Measurements from ENCODE around the gene FOXL3. TPM values are rescaled to one million over a fixed set of nuclear protein-coding genes. Genes with fewer than 3 reads are reported as not detected.

Gene FOXL3
- total and polyA plus RNA-seq, 2 experiments from 2014 or later: not detected

DNA sequence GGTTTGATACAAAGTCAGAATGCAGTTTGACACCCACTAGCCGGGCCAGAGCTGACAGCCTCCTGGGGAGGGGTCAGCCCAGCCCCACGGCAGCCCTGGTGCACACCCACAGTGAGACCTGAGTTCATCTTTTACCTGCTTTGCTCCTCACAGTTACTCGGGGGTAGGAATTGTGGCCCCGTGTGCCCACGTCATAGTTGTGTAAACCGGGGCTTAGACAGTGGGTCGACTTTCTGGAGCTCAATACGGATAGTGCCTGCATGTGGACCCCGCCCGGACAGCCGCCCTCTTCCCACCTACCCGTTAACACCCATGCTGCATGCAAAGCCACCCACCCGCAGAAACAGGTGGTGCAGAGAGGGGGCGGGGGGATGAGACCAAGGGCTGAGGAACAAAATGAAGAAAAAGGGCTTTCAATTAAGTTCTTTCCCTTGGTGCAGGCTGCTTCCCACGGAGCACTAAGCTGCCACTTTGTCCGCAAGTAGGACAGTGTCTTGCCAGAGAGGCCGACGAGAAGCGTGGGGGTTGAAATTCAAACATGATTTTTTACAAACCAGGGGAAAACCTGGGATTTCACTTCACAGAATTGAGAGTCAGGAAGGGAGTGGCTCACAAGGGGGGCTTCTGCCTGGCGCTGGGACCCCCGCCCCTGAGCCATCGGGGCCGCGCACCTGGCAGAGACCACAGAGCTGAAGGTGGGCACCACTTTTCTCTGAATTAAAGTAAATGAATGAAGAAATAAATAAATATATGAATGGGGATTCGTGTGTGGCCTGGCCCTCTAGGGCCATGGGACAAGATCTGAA lies 24.6 kb upstream of the FOXL3 start:
- 86% methylated on average over 25 of the region's 25 CpGs for WGBS (ENCODE audit: low lambda C conversion rate, missing lambda C conversion rate)
- Histone ChIP-seq H3K27me3 (no peaks in the 10 kb centered on the region), H3K9me3 (ENCODE audit: low read depth) (no peaks in the 10 kb centered on the region), H3K27ac (no peak overlapping the region), H3K4me2 (no peak overlapping the region), H3K79me2 (no peaks in the 10 kb centered on the region), H3K9me2 (replicated peaks; ENCODE audit: insufficient read depth) (no peaks in the 10 kb centered on the region), H3K4me1 (ENCODE audit: insufficient read depth) (no peaks in the 10 kb centered on the region), H3K36me3 (replicated peaks; ENCODE audit: insufficient read depth, low read depth) (no peaks in the 10 kb centered on the region), H3K4me3 (no peak overlapping the region), H4K20me1 (ENCODE audit: insufficient read depth, poor library complexity, severe bottlenecking) (no peaks in the 10 kb centered on the region), H2AFZ (no peak overlapping the region)
- no peak for DNase-seq (ENCODE audit: low spot score)
- TF ChIP-seq CTCF (IDR thresholded peaks at IDR 0.05; ENCODE audit: poor library complexity) (no peak), EZH2 (IDR thresholded peaks at IDR 0.05; ENCODE audit: borderline replicate concordance) (no peak)

GRCh38 chr7:265998-266850 lies 23.7 kb upstream of the FOXL3 start:
- Histone ChIP-seq H3K4me1 (ENCODE audit: insufficient read depth) (no peaks in the 10 kb centered on the region), H3K9me3 (ENCODE audit: low read depth) (no peaks in the 10 kb centered on the region), H3K27me3 (no peaks in the 10 kb centered on the region), H3K4me3 (no peak overlapping the region), H3K27ac (no peak overlapping the region), H3K9me2 (replicated peaks; ENCODE audit: insufficient read depth) (no peaks in the 10 kb centered on the region), H3K79me2 (no peaks in the 10 kb centered on the region), H2AFZ (no peak overlapping the region), H3K36me3 (replicated peaks; ENCODE audit: insufficient read depth, low read depth) (no peaks in the 10 kb centered on the region), H3K4me2 (no peak overlapping the region), H4K20me1 (ENCODE audit: insufficient read depth, poor library complexity, severe bottlenecking) (no peaks in the 10 kb centered on the region)
- WGBS (ENCODE audit: low lambda C conversion rate, missing lambda C conversion rate): 91% methylated on average over 20 of the region's 22 CpGs
- TF ChIP-seq EZH2phosphoT487 (IDR thresholded peaks at IDR 0.05; ENCODE audit: low read depth, severe bottlenecking, unreplicated experiment) (no peak), CTCF (IDR thresholded peaks at IDR 0.05; ENCODE audit: poor library complexity) (no peak), EZH2 (IDR thresholded peaks at IDR 0.05; ENCODE audit: borderline replicate concordance) (no peak)
- DNase-seq (ENCODE audit: low spot score): no peak

GRCh38 chr7:266851-267840 lies 22.8 kb upstream of the FOXL3 start:
- no peak overlapping the region for H2AFZ ChIP-seq

More at GRCh38 chr7:266851-267840, 22.8 kb upstream of the FOXL3 start:
- no peaks in the 10 kb centered on the region for H4K20me1 ChIP-seq (ENCODE audit: insufficient read depth, poor library complexity, severe bottlenecking)
- no peak overlapping the region for H3K4me2 ChIP-seq
- no peaks in the 10 kb centered on the region for H3K4me1 ChIP-seq (ENCODE audit: insufficient read depth)
- H3K9me3 ChIP-seq (ENCODE audit: low read depth): no peaks in the 10 kb centered on the region
- 85% methylated on average over 43 of the region's 45 CpGs for WGBS (ENCODE audit: low lambda C conversion rate, missing lambda C conversion rate)
- H3K9me2 ChIP-seq (replicated peaks; ENCODE audit: insufficient read depth): no peaks in the 10 kb centered on the region
- no peak overlapping the region for H3K4me3 ChIP-seq
- no peaks in the 10 kb centered on the region for H3K27me3 ChIP-seq
- TF ChIP-seq EZH2 (IDR thresholded peaks at IDR 0.05; ENCODE audit: borderline replicate concordance) (no peak), CTCF (IDR thresholded peaks at IDR 0.05; ENCODE audit: poor library complexity) (peak; percentile 19)
- peak; percentile 36 for DNase-seq (ENCODE audit: low spot score)
- no peak overlapping the region for H3K27ac ChIP-seq
- H3K79me2 ChIP-seq: no peaks in the 10 kb centered on the region
- H3K36me3 ChIP-seq (replicated peaks; ENCODE audit: insufficient read depth, low read depth): no peaks in the 10 kb centered on the region

All from hepatocyte (in vitro differentiated cells).